Sigmoid colon (tissue), 7 donors: ENCODE results near the gene RASIP1. TPM values are rescaled to one million over a fixed set of nuclear protein-coding genes. Genes with fewer than 3 reads are reported as not detected.
"Not testable (repeated sequence)": the region's sequence is repeated elsewhere in the genome, so short reads cannot be mapped to it uniquely, and the experiment has no call there.

Experiments
- DNase-seq: peaks from one replicate; pipeline ENCODE4 v3.0.0-alpha.2; 2019
- H3K27ac ChIP-seq, 4 donors: fragments of 200-600 bp; sonication (generic); one replicate each; pipeline ENCODE4 v1.5.1; 2016 to 2019; ENCODE audit warnings: mild to moderate bottlenecking in 1 of 4
- H3K27me3 ChIP-seq, 3 donors: fragments of 200-600 bp; sonication (generic); one replicate each; pipeline ENCODE4 v1.5.1; 2019; ENCODE audit warnings: mild to moderate bottlenecking in 1 of 3
- H3K36me3 ChIP-seq, 4 donors: fragments of 200-600 bp; sonication (generic); one replicate each; pipeline ENCODE4 v1.5.1; 2016 to 2019
- H3K4me1 ChIP-seq, 4 donors: fragments of 200-600 bp; sonication (generic); one replicate each; pipeline ENCODE4 v1.5.1; 2017 to 2019
- H3K4me3 ChIP-seq, 4 donors: fragments of 200-600 bp; sonication (generic); one replicate each; pipeline ENCODE4 v1.5.1; 2017 to 2019; ENCODE audit warnings: mild to moderate bottlenecking in 2 of 4, moderate library complexity in 1 of 4
- H3K9me3 ChIP-seq, 4 donors: fragments of 200-600 bp in 3 of 4; sonication (generic) in 3 of 4; one replicate each; pipeline versions ENCODE4 v1.5.1 to v1.6.1; 2013 to 2019
- EP300 ChIP-seq, 4 donors: sonication (generic); formaldehyde crosslinking; IDR thresholded peaks; one replicate each; pipeline ENCODE4 v1.6.1; 2017; ENCODE audit warnings: antibody characterized with exemption in 4 of 4
- POLR2A ChIP-seq, 2 donors: fragments of 450-650 bp; IDR thresholded peaks; one replicate each; pipeline ENCODE4 v1.6.1; 2016; ENCODE audit warnings: antibody characterized with exemption in 2 of 2, mild to moderate bottlenecking in 2 of 2, moderate library complexity in 2 of 2
- POLR2AphosphoS5 ChIP-seq, 4 donors: sonication (generic); formaldehyde crosslinking; IDR thresholded peaks; one replicate each; pipeline ENCODE4 v1.6.1; 2017; ENCODE audit warnings: antibody characterized with exemption in 4 of 4
- WGBS, 2 donors: extraction: QIAGEN DNeasy Blood & Tissue Kit; methylation state at CpG; one replicate each; pipeline ENCODE4 v1.1.7; 2013; 5-methylcytosine and 5-hydroxymethylcytosine counted together
- intact Hi-C: fragments of 100-400 bp; cut with DNase I; formaldehyde crosslinking; loops from one replicate; pipeline ENCODE4 v1.15.1; 2023
- polyA plus RNA-seq, 3 donors: library from polyadenylated mRNA; stranded (reverse); fragments of 200-250 nt; gene quantifications; one replicate each; pipeline ENCODE4 v1.2.3, GENCODE V29; 2013
- total RNA-seq, 4 donors: library from RNA; depleted of rRNA; stranded (reverse); fragments of >200 nt; gene quantifications; one replicate each; pipeline ENCODE4 v1.1.0, GENCODE V29; 2016
- TF ChIP-seq, protein P1 (sequence below), 4 experiments: fragments of 450-650 bp in 3 of 4; fragments of 200-600 bp in 1 of 4; IDR thresholded peaks; one replicate each; pipeline ENCODE4 v1.5.1; 2016 to 2019; ENCODE audit warnings: antibody characterized with exemption in 4 of 4, mild to moderate bottlenecking in 3 of 4, moderate library complexity in 2 of 4
- donor health status: healthy with polysubstance abuse.
- donor health status: Bipolar disorder and iron deficiency.
- donor health status: healthy.

Gene RASIP1
- total and polyA plus RNA-seq, 7 donors = 0.69 to 11.4 (median 6.0) TPM

DNA sequence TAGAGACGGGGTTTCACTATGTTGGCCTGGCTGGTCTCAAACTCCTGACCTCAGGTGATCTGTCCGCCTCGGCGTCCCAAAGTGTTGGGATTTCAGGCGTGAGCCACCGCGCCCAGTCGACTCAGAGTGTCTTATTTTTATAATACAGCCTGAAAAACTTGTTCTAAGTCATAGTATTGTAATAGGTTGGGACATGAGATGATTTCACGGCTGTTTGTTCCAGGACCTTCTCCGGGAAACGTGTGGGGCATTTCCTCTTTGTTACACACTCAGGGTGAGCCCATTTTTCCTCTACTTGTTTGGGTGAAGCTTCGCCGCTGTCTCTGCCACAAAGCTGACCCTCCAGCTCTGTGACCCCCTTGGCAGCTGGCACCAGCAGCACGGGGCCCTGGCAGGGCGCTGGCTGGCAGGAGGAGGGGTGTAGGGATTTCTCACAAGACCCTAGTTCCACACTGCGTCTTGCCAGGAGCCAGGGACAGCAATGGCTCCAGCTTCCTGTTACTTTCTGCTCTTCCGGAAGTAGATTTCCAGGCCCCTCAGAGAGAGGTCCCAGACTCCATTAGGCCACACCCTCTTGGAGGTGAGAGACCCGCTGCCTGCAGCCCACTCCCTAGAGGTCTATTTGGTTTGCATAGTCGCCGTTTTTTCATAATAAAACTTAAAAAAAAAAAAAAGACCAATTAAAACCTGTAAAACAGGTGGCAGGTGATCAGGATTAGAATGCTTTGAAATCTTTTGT is 30.5 kb upstream of the RASIP1 start:
- H3K4me3 ChIP-seq = no peak overlapping the region
- WGBS, 2 donors = 35 to 72% methylated on average over 20 of the region's 20 CpGs
- TF ChIP-seq, protein P1, sequence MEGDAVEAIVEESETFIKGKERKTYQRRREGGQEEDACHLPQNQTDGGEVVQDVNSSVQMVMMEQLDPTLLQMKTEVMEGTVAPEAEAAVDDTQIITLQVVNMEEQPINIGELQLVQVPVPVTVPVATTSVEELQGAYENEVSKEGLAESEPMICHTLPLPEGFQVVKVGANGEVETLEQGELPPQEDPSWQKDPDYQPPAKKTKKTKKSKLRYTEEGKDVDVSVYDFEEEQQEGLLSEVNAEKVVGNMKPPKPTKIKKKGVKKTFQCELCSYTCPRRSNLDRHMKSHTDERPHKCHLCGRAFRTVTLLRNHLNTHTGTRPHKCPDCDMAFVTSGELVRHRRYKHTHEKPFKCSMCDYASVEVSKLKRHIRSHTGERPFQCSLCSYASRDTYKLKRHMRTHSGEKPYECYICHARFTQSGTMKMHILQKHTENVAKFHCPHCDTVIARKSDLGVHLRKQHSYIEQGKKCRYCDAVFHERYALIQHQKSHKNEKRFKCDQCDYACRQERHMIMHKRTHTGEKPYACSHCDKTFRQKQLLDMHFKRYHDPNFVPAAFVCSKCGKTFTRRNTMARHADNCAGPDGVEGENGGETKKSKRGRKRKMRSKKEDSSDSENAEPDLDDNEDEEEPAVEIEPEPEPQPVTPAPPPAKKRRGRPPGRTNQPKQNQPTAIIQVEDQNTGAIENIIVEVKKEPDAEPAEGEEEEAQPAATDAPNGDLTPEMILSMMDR (IDR thresholded peaks at IDR 0.05) = no peak
- TF ChIP-seq POLR2A (IDR thresholded peaks at IDR 0.05) (no peak), POLR2AphosphoS5 (IDR thresholded peaks at IDR 0.05) (no peak), EP300 (IDR thresholded peaks at IDR 0.05) (no peak)
- peaks cover 0 to 3% (median 0%) of the 10 kb centered on the region in 3 donors for H3K27me3 ChIP-seq
- H3K27ac ChIP-seq = no peak overlapping the region
- H3K9me3 ChIP-seq = no peaks in the 10 kb centered on the region
- intact Hi-C loops = no loop called here
- DNase-seq = no peak
- no peaks in the 10 kb centered on the region for H3K36me3 ChIP-seq
- H3K4me1 ChIP-seq = no peaks in the 10 kb centered on the region

DNA sequence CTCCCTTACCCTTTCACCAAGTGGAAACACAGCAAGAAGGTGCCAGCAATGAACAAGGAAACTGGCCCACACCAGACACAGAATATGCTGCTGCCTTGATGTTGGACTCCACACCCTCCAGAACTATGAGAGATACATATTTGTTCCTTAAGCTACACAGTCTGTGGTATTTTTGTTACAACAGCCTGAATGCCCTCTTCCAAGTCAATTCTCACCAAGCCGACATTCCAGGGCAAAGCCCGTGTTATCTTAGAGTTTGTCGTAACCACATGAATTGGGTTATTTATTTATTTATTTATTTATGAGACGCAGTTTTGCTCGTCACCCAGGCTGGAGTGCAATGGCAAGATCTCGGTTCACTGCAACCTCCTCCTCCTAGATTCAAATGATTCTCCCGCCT is 29.9 kb upstream of the RASIP1 start:
- Histone ChIP-seq H3K4me3 (no peak overlapping the region), H3K9me3 (no peaks in the 10 kb centered on the region), H3K27me3 (peaks cover 0 to 3% (median 0%) of the 10 kb centered on the region in 3 donors), H3K27ac (no peak overlapping the region), H3K4me1 (no peaks in the 10 kb centered on the region), H3K36me3 (no peaks in the 10 kb centered on the region)
- TF ChIP-seq EP300 (IDR thresholded peaks at IDR 0.05) (no peak), POLR2A (IDR thresholded peaks at IDR 0.05) (no peak), POLR2AphosphoS5 (IDR thresholded peaks at IDR 0.05) (no peak)
- TF ChIP-seq, protein P1 (IDR thresholded peaks at IDR 0.05) = no peak
- DNase-seq = no peak
- intact Hi-C loops = no loop called here
- WGBS, 2 donors = 62 to 72% methylated on average over 7 of the region's 7 CpGs

DNA sequence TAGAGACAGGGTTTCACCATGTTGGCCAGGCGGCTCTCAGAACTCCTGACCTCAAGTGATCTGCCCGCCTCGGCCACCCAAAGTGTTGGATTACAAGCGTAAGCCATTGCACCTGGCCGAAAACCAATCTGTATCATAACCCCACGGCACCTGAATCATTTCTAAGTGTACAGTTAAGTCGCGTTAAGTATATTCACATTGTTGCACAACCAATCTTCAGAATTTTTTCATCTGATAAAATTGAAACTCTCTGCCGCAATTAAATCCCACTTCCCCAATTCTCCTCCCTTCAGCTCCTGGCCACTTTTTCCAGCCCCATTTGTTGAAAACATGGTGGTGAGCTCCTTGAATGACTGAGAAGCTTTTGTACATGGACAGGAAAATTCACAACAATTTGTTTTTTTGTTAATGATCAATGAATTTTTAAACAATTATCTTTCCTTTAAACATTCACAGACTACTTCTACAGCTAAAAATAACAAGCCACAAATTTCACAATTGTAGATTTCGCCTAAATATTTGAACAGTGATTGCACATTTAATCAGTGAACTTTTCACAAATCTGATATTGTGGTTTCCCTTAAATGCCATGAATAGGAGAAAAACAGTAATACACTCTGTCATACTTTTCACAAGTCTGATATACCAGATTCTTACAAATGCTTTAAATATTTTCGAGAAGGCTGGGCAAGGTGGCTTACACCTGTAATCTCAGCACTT is 28.7 kb upstream of the RASIP1 start:
- WGBS, 2 donors = 80 to 84% methylated on average over 11 of the region's 11 CpGs
- H3K4me3 ChIP-seq = no peak overlapping the region
- no peak overlapping the region for H3K27ac ChIP-seq
- H3K4me1 ChIP-seq = no peaks in the 10 kb centered on the region
- TF ChIP-seq POLR2AphosphoS5 (IDR thresholded peaks at IDR 0.05) (no peak), EP300 (IDR thresholded peaks at IDR 0.05) (no peak), POLR2A (IDR thresholded peaks at IDR 0.05) (no peak)
- TF ChIP-seq, protein P1 (IDR thresholded peaks at IDR 0.05) = no peak
- no peaks in the 10 kb centered on the region for H3K9me3 ChIP-seq
- H3K36me3 ChIP-seq = no peaks in the 10 kb centered on the region
- intact Hi-C loops = no loop called here
- DNase-seq = no peak
- peaks cover 0 to 3% (median 0%) of the 10 kb centered on the region in 3 donors for H3K27me3 ChIP-seq

DNA sequence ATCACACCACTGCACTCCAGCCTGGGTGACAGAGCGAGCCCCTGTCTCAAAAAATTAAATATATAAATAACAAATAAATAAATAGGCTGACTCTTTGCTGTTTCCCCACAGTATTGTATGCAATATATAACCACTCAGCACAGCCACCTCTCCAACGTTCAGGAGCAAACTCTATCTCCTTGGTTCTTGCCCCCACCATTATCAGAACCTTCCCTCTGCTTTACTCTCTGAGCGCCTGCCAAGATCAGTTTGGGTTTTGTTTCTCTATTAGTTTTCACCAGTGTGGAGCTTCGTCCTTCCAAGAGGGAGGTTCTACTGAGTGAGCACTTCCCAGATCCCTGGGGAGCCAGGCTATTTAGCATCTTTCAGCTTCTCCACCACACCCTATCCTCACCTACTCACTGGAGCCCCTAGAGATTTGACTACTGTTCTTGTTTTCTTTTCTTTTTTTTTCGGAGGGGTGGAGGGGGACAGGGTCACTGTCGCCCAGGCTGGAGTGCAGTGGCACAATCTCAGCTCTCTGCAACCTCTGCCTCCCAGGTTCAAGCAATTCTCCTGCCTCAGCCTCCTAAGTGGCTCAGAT is 27.9 kb upstream of the RASIP1 start:
- WGBS, 2 donors = 43 to 55% methylated on average over 6 of the region's 6 CpGs
- H3K9me3 ChIP-seq, DNase-seq, intact Hi-C loops, H3K36me3 ChIP-seq, H3K4me3 ChIP-seq, H3K4me1 ChIP-seq, H3K27ac ChIP-seq, H3K27me3 ChIP-seq: not testable (repeated sequence)

DNA sequence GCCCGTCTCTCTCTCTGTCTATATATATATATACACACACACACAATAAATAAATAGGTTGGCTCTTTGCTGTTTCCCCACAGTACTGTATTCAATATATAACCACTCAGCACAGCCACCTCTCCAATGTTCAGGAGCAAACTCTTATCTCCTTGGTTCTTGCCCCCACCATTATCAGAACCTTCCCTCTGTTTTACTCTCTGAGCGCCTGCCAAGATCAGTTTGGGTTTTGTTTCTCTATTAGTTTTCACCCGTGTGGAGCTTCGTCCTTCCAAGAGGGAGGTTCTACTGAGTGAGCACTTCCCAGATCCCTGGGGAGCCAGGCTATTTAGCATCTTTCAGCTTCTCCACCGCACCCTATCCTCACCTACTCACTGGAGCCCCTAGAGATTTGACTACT is 25.4 kb upstream of the RASIP1 start:
- H3K4me1 ChIP-seq, DNase-seq, H3K9me3 ChIP-seq, intact Hi-C loops, H3K27me3 ChIP-seq, H3K36me3 ChIP-seq, H3K27ac ChIP-seq, H3K4me3 ChIP-seq: not testable (repeated sequence)
- 20 to 53% methylated on average over 5 of the region's 5 CpGs for WGBS, 2 donors
